ENCODE results near the gene ERP44.

Gene ERP44

DNA sequence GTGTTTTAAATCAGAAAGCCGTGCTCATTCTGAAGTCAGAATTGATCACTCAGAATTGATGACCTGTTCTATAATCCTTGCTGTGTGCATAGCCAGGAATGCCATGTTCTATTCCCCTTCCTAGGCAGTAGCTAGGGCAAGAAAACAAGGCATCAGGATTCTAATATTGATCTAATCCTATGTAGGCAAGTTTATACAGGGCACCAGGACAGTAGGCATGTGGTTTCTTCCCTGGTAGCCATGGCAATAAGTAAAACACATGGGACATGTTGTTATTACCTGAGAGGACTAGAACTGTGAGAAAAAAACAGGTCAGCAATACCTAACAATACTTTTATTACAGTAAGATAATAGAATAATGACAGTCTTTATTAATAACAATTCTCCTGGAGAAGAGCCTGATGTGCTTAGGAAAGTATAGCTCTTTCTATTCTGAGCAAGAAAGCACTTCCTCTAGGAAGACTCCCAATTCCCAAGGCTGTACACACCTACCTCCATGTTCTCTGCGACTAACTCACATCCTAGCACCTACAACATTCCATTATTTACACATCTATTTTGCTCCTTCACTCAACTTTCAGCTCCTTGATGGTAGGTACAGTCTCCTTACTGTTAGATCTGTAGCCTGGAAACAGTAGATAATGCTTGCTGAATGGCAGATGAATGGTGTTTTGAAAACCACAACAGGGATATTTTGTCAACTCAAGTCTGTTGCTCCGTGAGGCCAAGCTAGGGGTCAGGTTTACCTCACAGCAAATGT lies 121.6 kb downstream of the ERP44 start:
- H3K4me2 ChIP-seq (ENCODE audit: low read depth, low read length), result no peak overlapping the region
- H3F3A ChIP-seq (ENCODE audit: insufficient read depth, low read length), result no peaks in the 10 kb centered on the region
- TF ChIP-seq EZH2 (optimal IDR thresholded peaks at IDR 0.05; ENCODE audit: low read depth, low read length), result no peak
- TF ChIP-seq, protein P1, sequence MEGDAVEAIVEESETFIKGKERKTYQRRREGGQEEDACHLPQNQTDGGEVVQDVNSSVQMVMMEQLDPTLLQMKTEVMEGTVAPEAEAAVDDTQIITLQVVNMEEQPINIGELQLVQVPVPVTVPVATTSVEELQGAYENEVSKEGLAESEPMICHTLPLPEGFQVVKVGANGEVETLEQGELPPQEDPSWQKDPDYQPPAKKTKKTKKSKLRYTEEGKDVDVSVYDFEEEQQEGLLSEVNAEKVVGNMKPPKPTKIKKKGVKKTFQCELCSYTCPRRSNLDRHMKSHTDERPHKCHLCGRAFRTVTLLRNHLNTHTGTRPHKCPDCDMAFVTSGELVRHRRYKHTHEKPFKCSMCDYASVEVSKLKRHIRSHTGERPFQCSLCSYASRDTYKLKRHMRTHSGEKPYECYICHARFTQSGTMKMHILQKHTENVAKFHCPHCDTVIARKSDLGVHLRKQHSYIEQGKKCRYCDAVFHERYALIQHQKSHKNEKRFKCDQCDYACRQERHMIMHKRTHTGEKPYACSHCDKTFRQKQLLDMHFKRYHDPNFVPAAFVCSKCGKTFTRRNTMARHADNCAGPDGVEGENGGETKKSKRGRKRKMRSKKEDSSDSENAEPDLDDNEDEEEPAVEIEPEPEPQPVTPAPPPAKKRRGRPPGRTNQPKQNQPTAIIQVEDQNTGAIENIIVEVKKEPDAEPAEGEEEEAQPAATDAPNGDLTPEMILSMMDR (IDR thresholded peaks at IDR 0.05; ENCODE audit: low read length), result no peak
- no peak for TF ChIP-seq EZH2phosphoT487 (IDR thresholded peaks at IDR 0.05; ENCODE audit: low read length)
- no peaks in the 10 kb centered on the region for H3K4me1 ChIP-seq (ENCODE audit: low read length)
- no peaks in the 10 kb centered on the region for H3K9me2 ChIP-seq (replicated peaks; ENCODE audit: insufficient read depth, low read length)
- no peaks in the 10 kb centered on the region for H3K79me2 ChIP-seq (ENCODE audit: low read length)
- H3K4me3 ChIP-seq (ENCODE audit: low read length), result no peak overlapping the region
- no peaks in the 10 kb centered on the region for H3K27me3 ChIP-seq (replicated peaks; ENCODE audit: insufficient read depth, low read length)
- H4K20me1 ChIP-seq (ENCODE audit: insufficient read depth, low read length), result no peaks in the 10 kb centered on the region
- no peaks in the 10 kb centered on the region for H3K36me3 ChIP-seq (replicated peaks; ENCODE audit: insufficient read depth, low read length)
- no peak overlapping the region for H3K27ac ChIP-seq (ENCODE audit: low read length)
- H3K9me3 ChIP-seq (replicated peaks; ENCODE audit: insufficient read depth, low read length), result no peaks in the 10 kb centered on the region
- DNase-seq, result no peak
- H3K9ac ChIP-seq (ENCODE audit: low read length), result no peak overlapping the region
- no peak overlapping the region for H2AFZ ChIP-seq (ENCODE audit: low read length)

DNA sequence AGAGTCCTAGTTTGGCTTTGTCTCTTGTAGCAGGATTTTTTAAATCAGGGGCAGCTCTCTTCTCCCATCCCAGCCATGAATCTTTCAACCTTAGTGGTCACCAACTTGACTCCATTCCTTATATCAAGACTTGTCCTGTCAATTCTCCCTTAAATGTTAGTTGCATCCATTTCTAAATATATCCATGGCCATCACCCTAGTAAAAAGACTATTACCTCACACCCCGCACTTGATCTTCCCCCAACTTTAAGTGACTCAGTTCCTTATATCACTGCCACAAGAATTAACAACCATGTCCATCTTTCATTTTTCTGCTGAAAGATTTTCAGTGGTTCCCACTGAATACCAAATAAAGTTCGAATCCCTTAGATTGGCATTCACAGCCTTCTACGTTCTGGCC lies 125.3 kb downstream of the ERP44 start:
- Histone ChIP-seq H3K4me2 (ENCODE audit: low read depth, low read length) (no peak overlapping the region), H3K27ac (ENCODE audit: low read length) (no peak overlapping the region), H3K4me1 (ENCODE audit: low read length) (no peaks in the 10 kb centered on the region), H3K4me3 (ENCODE audit: low read length) (no peak overlapping the region), H3K27me3 (replicated peaks; ENCODE audit: insufficient read depth, low read length) (no peaks in the 10 kb centered on the region), H3K9me2 (replicated peaks; ENCODE audit: insufficient read depth, low read length) (no peaks in the 10 kb centered on the region), H3K36me3 (replicated peaks; ENCODE audit: insufficient read depth, low read length) (no peaks in the 10 kb centered on the region), H4K20me1 (ENCODE audit: insufficient read depth, low read length) (no peaks in the 10 kb centered on the region), H3F3A (ENCODE audit: insufficient read depth, low read length) (no peaks in the 10 kb centered on the region), H2AFZ (ENCODE audit: low read length) (no peak overlapping the region), H3K9me3 (replicated peaks; ENCODE audit: insufficient read depth, low read length) (no peaks in the 10 kb centered on the region), H3K79me2 (ENCODE audit: low read length) (no peaks in the 10 kb centered on the region), H3K9ac (ENCODE audit: low read length) (no peak overlapping the region)
- no peak for TF ChIP-seq EZH2 (optimal IDR thresholded peaks at IDR 0.05; ENCODE audit: low read depth, low read length)
- TF ChIP-seq, protein P1 (IDR thresholded peaks at IDR 0.05; ENCODE audit: low read length), result no peak
- no peak for TF ChIP-seq EZH2phosphoT487 (IDR thresholded peaks at IDR 0.05; ENCODE audit: low read length)
- no peak for DNase-seq

DNA sequence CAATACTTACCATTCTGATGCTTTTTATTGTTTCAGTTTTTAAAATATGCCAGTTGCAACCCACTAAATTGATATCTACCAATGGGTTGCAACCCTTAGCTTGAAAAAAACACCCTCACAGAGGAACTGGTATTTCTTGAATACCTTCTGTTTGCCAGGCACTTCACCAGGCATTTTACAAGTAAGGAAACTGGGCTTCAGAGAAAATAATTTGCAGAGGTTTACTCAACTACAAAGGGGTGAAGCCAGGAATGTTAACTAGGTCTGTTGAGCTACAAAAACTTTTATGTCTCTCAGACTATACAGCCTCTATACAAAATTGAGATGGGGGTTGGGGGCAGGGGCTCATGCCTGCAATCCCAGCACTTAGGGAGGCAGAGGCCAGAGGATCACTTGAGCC lies 127.4 kb downstream of the ERP44 start:
- no peaks in the 10 kb centered on the region for H3K79me2 ChIP-seq (ENCODE audit: low read length)
- DNase-seq, result no peak

More for the DNA sequence above, 127.4 kb downstream of the ERP44 start:
- Histone ChIP-seq H3K9me3 (replicated peaks; ENCODE audit: insufficient read depth, low read length) (no peaks in the 10 kb centered on the region), H3K4me1 (ENCODE audit: low read length) (no peaks in the 10 kb centered on the region), H3K4me2 (ENCODE audit: low read depth, low read length) (no peak overlapping the region), H2AFZ (ENCODE audit: low read length) (no peak overlapping the region), H3K27ac (ENCODE audit: low read length) (no peak overlapping the region), H3K36me3 (replicated peaks; ENCODE audit: insufficient read depth, low read length) (no peaks in the 10 kb centered on the region), H3K9ac (ENCODE audit: low read length) (no peak overlapping the region), H3K9me2 (replicated peaks; ENCODE audit: insufficient read depth, low read length) (no peaks in the 10 kb centered on the region), H4K20me1 (ENCODE audit: insufficient read depth, low read length) (no peaks in the 10 kb centered on the region), H3F3A (ENCODE audit: insufficient read depth, low read length) (no peaks in the 10 kb centered on the region), H3K4me3 (ENCODE audit: low read length) (no peak overlapping the region), H3K27me3 (replicated peaks; ENCODE audit: insufficient read depth, low read length) (no peaks in the 10 kb centered on the region)
- no peak for TF ChIP-seq EZH2phosphoT487 (IDR thresholded peaks at IDR 0.05; ENCODE audit: low read length)
- TF ChIP-seq EZH2 (optimal IDR thresholded peaks at IDR 0.05; ENCODE audit: low read depth, low read length), result no peak
- TF ChIP-seq, protein P1 (IDR thresholded peaks at IDR 0.05; ENCODE audit: low read length), result no peak
